ENCODE data around the gene DVL3.
A peak's percentile ranks its signal among the peaks of the same experiment; 100 is the strongest.
"Not testable (repeated sequence)": the region's sequence is repeated elsewhere in the genome, so short reads cannot be mapped to it uniquely, and the experiment has no call there.

DVL3 gene

DNA sequence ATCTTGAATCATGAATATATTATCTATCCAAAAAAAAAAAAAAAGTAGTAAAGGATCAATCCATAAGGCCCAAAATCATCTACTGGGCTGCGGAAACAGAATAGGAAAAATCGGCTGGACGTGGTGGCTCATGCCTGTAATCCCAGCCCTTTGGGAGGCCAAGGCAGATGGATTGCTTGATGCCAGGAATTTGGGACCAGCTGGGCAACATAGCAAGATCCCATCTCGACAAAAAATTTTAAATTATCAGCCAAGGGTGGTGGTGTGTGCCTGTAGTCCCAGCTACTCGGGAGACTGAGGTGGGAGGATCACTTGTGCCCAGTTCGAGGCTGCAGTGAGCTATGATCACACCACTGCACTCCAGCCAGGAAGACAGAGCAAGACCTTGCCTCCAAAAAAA, 6.1 kb upstream of the DVL3 start:
- peak in 1 of 10 donors; percentile 6 for DNase-seq
- intact Hi-C loops (cut with DNase I) = no loop called here

- DNase-seq = not testable (repeated sequence)
- intact Hi-C loops (cut with DNase I) = loop anchor here (5.0 kb wide), 1 partner anchor 38 kb away; the partner anchor contains the start of gene ABCF3
Observed at GRCh38 chr3:184149770-184150169, 5.4 kb upstream of the DVL3 start.

DNA sequence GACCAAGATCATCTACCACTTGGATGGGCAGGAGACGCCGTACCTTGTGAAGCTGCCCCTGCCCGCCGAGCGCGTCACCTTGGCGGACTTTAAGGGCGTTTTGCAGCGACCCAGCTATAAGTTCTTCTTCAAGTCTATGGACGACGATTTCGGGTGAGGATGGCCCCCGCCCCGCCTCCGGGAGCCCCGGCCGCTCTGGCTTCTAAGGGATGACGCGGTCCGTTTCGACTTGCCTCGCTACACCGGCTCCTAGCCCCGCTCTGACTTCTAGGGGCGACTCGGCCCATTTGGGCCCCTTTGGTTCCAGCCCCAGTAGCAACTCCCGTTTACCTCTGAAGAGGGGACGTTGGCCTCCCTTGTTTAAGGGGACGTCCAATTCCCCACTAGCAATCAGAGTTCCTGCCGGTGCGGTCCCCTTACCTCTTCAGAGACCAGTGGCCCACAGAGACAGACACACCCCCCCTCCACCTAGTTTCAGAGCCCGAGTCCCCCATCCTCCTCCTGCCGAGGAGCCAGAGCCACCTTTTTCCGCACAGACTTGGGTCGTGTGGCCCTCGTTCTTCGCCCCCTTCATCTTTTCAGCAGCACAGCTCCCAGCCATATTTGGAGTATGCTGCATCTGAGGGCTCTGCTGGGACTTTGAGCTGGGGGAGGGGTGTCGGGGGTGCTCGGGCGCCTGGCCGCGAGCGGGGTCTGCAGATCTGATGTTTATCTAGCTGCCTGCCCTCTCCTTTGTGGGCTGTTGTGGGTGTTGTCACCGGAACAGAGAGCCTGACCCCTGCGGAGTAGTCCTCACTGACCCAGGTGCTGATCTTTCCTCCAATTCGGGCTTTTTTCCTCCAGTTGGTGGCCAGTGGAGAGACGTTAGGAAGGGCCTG, 706 bp downstream of the DVL3 start:
- intact Hi-C loops (cut with DNase I) = loop anchor here (1.0 to 5.0 kb wide), 3 partner anchors 18 to 139 kb away; partner anchors contain the start of genes ABCC5 and AP2M1
- peak in 6 of 10 donors; percentile 22 to 90 (median 35) for DNase-seq

DNA sequence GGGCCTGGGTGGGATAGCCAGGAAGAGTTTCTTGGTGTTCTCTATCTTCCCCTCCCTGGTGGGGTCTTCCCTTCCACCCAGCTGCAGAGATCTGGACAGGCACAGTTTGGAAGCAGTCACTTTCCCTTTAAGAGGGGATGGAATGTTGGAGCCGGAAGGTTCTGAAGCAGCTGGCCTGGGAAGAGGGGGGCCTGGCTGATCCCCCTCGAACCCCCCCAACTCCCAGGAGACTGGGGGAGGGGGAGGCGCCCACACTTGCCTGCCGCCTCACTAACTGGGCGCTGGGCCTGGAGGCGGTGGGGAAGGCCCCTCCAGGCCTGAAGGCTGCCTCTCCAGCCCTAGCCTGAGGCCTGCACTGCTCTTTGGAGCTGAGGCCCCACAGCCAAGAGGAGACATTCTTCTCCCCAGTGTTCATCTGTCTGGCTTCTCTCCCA, 1.4 kb downstream of the DVL3 start:
- DNase-seq = peak in 7 of 10 donors; percentile 35 to 92 (median 51)
- intact Hi-C loops (cut with DNase I) = loop anchor here (5.0 kb wide), 1 partner anchor 139 kb away; the partner anchor contains the start of gene ABCC5

DNA sequence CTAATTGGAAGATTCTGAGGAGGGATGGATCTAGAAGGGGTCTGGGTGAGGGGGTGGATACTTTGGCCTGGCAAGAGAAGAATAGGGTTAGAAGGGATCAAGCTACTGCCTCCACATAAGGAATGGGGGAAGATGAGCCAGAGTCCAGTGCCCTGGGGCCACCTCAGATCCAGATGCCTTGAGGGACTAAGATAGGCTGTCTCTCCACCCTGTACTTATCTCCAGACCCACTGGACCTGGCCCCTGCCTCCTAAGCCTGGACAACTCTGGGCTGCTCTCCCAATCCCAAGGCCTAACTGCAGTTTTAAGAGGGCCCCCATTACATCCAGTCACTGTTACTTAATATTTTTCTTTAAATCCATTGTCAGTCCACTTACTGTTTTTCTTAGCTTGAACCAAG, 2.0 kb downstream of the DVL3 start:
- DNase-seq = peak in 1 of 10 donors; percentile 70
- intact Hi-C loops (cut with DNase I) = loop anchor here (5.0 kb wide), 1 partner anchor 140 kb away; the partner anchor contains the start of gene ABCC5

GRCh38 chr3:184158404-184158803, 3.2 kb downstream of the DVL3 start:
- no peak for DNase-seq
- intact Hi-C loops (cut with DNase I) = loop anchor here (5.0 kb wide), 1 partner anchor 141 kb away; the partner anchor contains the start of gene ABCC5

DNA sequence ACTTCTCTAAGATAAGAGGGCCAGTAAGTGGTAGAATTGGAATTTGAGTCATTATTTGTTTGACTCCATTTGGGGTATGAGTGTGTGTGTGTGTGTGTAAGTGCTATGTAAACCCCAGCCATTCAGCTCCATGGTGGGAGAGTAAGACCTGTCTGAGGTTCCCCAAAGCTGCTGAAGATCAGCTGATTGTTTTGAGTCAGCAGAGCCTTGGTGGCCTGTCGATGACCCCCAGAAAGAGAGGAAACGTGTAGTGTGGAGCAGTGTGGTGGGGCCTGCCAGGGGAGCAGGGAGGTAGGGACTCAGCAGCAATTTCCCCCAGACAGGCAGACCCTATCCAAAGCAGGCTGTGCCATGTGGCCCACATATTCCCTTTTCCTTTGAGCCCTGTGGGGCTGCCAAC, 5.3 kb downstream of the DVL3 start:
- intact Hi-C loops (cut with DNase I) = no loop called here
- DNase-seq = no peak

DNA sequence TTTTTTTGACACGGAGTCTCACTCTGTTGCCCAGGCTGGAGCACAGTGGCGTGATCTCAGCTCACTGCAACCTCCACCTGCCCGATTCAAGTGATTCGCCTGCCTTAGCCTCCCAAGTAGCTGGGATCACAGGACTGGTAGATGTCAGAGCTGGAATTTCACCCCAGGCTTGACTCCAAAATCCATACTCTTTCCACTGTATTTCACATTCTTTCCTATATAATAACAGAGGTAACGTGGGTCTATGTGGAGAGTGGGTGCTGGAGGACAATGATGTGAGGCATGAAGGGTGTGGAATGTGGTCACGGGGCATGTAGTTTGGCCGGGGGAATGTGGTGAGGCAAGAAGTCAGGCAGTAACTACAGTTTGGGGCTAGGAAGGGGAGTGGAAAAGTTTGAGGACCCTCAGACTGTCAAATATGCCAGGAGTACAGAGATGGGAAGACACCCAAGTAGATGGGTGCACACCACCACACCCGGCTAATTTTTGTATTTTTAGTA, 7.4 kb downstream of the DVL3 start:
- intact Hi-C loops (cut with DNase I) = not testable (repeated sequence)
- peak in 1 of 10 donors; percentile 10 for DNase-seq

GRCh38 chr3:184164648-184165330, 9.6 kb downstream of the DVL3 start:
- DNase-seq = peak in 1 of 10 donors; percentile 64
- intact Hi-C loops (cut with DNase I) = no loop called here

GRCh38 chr3:184165543-184165942, 10.4 kb downstream of the DVL3 start:
- intact Hi-C loops (cut with DNase I) = no loop called here

GRCh38 chr3:184166671-184167070, 11.5 kb downstream of the DVL3 start:
- peak in 1 of 10 donors; percentile 42 for DNase-seq
- intact Hi-C loops (cut with DNase I) = no loop called here

More at GRCh38 chr3:184165543-184165942, 10.4 kb downstream of the DVL3 start:
- no peak for DNase-seq

GRCh38 chr3:184167786-184168185, 12.6 kb downstream of the DVL3 start:
- intact Hi-C loops (cut with DNase I) = no loop called here
- peak in 1 of 10 donors; percentile 25 for DNase-seq

GRCh38 chr3:184168363-184169120, 13.4 kb downstream of the DVL3 start:
- intact Hi-C loops (cut with DNase I) = no loop called here
- DNase-seq = peak in 1 of 10 donors; percentile 31

DNA sequence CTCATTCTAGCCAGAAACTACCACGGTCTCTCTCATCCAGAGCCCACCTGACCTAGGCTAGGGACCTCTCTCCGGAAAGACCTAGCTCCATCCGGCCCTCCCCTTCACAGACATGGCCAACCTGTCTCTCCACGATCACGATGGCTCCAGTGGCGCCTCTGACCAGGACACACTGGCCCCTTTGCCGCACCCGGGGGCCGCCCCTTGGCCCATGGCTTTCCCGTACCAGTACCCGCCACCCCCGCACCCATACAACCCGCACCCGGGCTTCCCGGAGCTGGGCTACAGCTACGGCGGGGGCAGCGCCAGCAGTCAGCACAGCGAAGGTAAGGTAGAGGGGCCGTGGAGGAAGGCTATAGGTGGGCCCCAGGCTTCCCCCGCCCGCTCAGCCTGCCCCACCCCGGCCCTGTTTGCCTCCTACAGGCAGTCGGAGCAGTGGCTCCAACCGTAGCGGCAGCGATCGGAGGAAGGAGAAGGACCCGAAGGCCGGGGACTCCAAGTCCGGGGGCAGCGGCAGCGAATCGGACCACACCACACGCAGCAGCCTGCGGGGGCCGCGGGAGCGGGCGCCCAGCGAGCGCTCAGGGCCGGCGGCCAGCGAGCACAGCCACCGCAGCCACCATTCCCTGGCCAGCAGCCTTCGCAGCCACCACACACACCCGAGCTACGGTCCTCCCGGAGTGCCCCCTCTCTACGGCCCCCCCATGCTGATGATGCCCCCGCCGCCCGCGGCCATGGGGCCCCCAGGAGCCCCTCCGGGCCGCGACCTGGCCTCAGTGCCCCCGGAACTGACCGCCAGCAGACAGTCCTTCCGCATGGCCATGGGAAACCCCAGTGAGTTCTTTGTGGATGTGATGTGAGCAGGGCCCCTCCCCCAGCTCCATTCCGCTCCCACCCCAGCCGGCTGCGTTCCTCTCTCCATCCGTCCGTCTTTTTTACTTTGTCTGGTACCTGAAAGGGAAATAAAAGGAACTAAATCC, 15.0 kb downstream of the DVL3 start:
- intact Hi-C loops (cut with DNase I) = no loop called here
- DNase-seq = peak in 1 of 10 donors; percentile 77

DNA sequence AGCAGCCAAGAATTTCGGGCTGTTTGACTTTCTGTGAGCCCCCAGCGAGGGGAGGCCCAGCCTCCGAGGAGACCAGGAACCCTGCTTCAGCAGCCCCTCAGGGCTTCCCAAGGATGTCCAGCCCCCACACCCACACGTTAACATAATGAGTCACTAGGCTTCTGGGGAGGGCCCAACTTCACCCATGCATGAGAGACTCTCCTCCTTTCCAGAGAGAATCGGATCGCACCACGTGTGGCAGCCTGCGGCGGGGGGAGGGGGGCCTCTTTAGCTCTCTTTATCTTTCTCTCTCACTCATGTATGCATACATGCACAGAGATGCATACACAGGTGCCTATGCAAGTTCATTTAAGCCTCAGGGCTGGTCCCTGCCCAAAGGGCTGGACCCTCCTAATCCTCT, 16.4 kb downstream of the DVL3 start:
- intact Hi-C loops (cut with DNase I) = no loop called here

GRCh38 chr3:184172681-184173373, 17.6 kb downstream of the DVL3 start:
- intact Hi-C loops (cut with DNase I) = no loop called here
- no peak for DNase-seq

More for the DNA sequence above, 16.4 kb downstream of the DVL3 start:
- peak in 1 of 10 donors; percentile 50 for DNase-seq

DNA sequence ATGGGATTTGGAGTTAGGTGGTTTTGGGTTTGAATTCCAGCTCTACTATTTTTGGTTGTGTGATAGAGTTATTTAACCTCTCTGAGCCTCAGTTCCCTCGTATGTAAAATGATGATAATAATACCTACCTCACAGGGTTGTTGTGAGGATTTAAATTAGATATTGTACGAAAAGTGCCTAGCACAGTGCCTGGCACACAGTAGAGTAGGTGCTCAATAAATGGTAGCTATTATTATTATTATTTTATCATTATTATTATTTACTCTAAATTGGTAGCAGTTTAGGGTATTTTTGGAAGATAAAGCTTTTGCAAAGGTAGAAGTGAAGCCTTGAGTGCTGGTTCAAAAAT, 18.2 kb downstream of the DVL3 start:
- intact Hi-C loops (cut with DNase I) = no loop called here
- DNase-seq = no peak

DNA sequence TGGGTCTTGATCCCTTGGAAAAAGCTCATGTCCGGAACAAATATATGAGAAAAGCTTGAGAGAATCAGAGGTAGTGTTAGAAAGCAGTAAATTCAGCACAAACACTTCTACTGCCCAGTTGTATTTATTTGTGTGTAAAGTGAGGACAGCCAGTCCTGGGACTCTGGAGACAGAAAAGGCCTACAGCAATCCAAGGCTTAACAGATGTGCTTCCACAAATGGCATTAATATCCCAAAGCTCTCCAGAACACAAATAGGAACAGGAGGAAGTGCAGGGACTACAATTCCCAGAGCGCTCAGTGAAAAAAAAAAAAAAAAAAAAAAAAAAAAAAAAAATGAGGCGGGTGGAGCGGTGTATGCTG, 19.1 kb downstream of the DVL3 start:
- intact Hi-C loops (cut with DNase I) = loop anchor here (1.0 kb wide), 2 partner anchors 11 to 19 kb away; partner anchors contain the start of gene DVL3
- DNase-seq = no peak
